KMS-11 (cell line): ENCODE data around the gene GRAMD4.

Source experiments
- H2AFZ ChIP-seq: fragments of 200-600 bp; sonication (generic); 2 replicates; pipeline ENCODE4 v1.6.1; 2016; ENCODE audit warnings: antibody characterized with exemption, mixed run types, low read depth
- H3K27ac ChIP-seq: fragments of 200-600 bp; sonication (generic); 2 replicates; pipeline ENCODE4 v1.6.1; 2016; ENCODE audit warnings: mild to moderate bottlenecking, mixed run types
- H3K27me3 ChIP-seq: fragments of 200-600 bp; sonication (generic); 2 replicates; pipeline ENCODE4 v1.6.1; 2017; ENCODE audit warnings: mild to moderate bottlenecking, low read depth, mixed run types, moderate library complexity; ENCODE audit not compliant: insufficient read depth
- H3K36me3 ChIP-seq: fragments of 200-600 bp; sonication (generic); 2 replicates; pipeline ENCODE4 v1.6.1; 2017; ENCODE audit warnings: mild to moderate bottlenecking, mixed run types; ENCODE audit not compliant: insufficient read depth
- H3K4me1 ChIP-seq: fragments of 200-600 bp; sonication (generic); 2 replicates; pipeline ENCODE4 v1.6.1; 2016; ENCODE audit warnings: mild to moderate bottlenecking, low read depth, mixed run types; ENCODE audit not compliant: poor library complexity, severe bottlenecking
- H3K4me2 ChIP-seq: fragments of 200-600 bp; sonication (generic); 2 replicates; pipeline ENCODE4 v1.7.0; 2016; ENCODE audit warnings: mild to moderate bottlenecking, mixed run types
- H3K4me3 ChIP-seq: fragments of 200-600 bp; sonication (generic); IDR thresholded peaks from 2 replicates; pipeline ENCODE4 v1.6.1; 2017; ENCODE audit warnings: low read depth, low read length, mixed read lengths; ENCODE audit not compliant: insufficient read depth
- H3K79me2 ChIP-seq: fragments of 200-600 bp; sonication (generic); 2 replicates; pipeline ENCODE4 v1.6.1; 2016; ENCODE audit warnings: low read depth, mixed run types; ENCODE audit not compliant: insufficient read depth
- H3K9ac ChIP-seq: fragments of 200-600 bp; sonication (generic); 2 replicates; pipeline ENCODE4 v1.6.1; 2016; ENCODE audit warnings: mild to moderate bottlenecking, mixed run types
- H4K20me1 ChIP-seq: fragments of 200-600 bp; sonication (generic); 2 replicates; pipeline ENCODE4 v1.6.1; 2016; ENCODE audit warnings: mild to moderate bottlenecking, mixed run types; ENCODE audit not compliant: insufficient read depth
- TF ChIP-seq, protein P1 (sequence below): fragments of 200-600 bp; sonication (generic); conservative IDR thresholded peaks from 2 replicates; pipeline ENCODE4 v1.6.1; 2017; ENCODE audit warnings: low read depth, mild to moderate bottlenecking, antibody characterized with exemption, low read length, moderate library complexity, mixed read lengths

GRAMD4 gene

DNA sequence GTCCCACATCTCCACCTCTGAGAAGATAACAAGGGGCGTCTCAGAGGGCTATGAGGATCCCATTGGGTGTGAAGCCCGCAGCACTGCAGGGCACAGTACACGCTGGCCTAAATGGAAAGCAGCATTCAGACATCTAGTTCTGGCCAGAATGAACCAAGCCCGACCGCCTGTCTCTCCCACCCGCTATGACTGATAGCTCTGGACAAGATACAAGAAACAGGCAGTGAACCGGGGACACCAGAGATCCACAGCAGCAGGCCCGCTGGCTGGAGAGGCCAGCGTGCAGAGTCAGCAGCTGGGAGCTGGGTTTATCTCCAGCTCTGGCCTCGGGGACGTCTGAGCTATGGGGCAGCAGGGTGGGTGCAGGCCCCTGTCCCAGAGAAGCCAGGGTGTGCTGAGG lies 108.3 kb downstream of the GRAMD4 start:
- H3K36me3 ChIP-seq = no peaks in the 10 kb centered on the region
- H3K4me1 ChIP-seq = no peaks in the 10 kb centered on the region

More for the DNA sequence above, 108.3 kb downstream of the GRAMD4 start:
- Histone ChIP-seq H3K27ac (no peak overlapping the region), H2AFZ (no peak overlapping the region), H3K4me3 (no peak overlapping the region), H3K4me2 (no peak overlapping the region), H3K27me3 (no peaks in the 10 kb centered on the region), H4K20me1 (no peaks in the 10 kb centered on the region), H3K79me2 (no peaks in the 10 kb centered on the region; the same call in 1 of the 2 replicates), H3K9ac (no peak overlapping the region)
- TF ChIP-seq, protein P1, sequence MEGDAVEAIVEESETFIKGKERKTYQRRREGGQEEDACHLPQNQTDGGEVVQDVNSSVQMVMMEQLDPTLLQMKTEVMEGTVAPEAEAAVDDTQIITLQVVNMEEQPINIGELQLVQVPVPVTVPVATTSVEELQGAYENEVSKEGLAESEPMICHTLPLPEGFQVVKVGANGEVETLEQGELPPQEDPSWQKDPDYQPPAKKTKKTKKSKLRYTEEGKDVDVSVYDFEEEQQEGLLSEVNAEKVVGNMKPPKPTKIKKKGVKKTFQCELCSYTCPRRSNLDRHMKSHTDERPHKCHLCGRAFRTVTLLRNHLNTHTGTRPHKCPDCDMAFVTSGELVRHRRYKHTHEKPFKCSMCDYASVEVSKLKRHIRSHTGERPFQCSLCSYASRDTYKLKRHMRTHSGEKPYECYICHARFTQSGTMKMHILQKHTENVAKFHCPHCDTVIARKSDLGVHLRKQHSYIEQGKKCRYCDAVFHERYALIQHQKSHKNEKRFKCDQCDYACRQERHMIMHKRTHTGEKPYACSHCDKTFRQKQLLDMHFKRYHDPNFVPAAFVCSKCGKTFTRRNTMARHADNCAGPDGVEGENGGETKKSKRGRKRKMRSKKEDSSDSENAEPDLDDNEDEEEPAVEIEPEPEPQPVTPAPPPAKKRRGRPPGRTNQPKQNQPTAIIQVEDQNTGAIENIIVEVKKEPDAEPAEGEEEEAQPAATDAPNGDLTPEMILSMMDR = no peak
